ENCODE measurements around the gene STARD5. TPM values are rescaled to one million over a fixed set of nuclear protein-coding genes. Genes with fewer than 3 reads are reported as not detected.

STARD5 gene
- total RNA-seq, 2 experiments from 2014 or later, result 6.5 to 20.3 TPM

DNA sequence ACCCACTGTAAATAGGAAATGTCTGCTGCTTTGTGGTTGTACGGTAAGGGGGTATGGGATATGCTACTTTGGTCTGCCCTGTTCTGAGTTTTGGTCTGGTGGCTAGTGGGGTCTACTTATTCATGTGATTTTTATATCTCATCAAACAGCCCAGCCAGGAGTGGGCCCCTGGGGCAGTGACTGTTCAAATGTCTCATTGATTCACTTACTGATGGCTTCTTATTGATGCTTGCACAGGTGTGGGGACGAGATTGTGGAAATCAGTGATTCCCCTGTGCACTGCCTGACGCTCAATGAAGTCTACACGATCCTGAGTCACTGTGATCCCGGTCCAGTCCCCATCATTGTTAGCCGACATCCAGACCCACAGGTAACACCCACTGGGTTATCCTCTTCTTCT is 38.5 kb downstream of the STARD5 start:
- no peaks in the 10 kb centered on the region for H3K79me2 ChIP-seq (ENCODE audit: insufficient read depth, low read depth, low read length)
- no peaks in the 10 kb centered on the region for H4K20me1 ChIP-seq (ENCODE audit: insufficient read depth, low read length)
- peak overlapping the region; percentile 66 for H3K4me2 ChIP-seq (ENCODE audit: low read length)
- H3K9me2 ChIP-seq (ENCODE audit: insufficient read depth, low read length), result no peaks in the 10 kb centered on the region
- POLR2A ChIA-PET, result interaction anchor here (2.0 kb wide), 1 partner anchor 10 kb away, joined by 15 read pairs; no protein-coding TSS in a partner anchor
- H3K4me1 ChIP-seq (ENCODE audit: insufficient read depth, low read length, poor library complexity, severe bottlenecking), result peaks cover 50% of the 10 kb centered on the region
- H3K36me3 ChIP-seq (ENCODE audit: insufficient read depth, low read length), result no peaks in the 10 kb centered on the region
- H3K9me3 ChIP-seq (ENCODE audit: low read length), result no peaks in the 10 kb centered on the region
- peak overlapping the region; percentile 68 for H3K27ac ChIP-seq (ENCODE audit: low read depth, low read length, poor library complexity, severe bottlenecking)
- CTCF ChIA-PET (ENCODE audit: unreplicated experiment), result interaction anchor here (0.5 kb wide), 1 partner anchor 65 kb away, joined by 3 read pairs; no protein-coding TSS in a partner anchor
- no TSS peak for BruUV-seq (replicated peaks)
- intact Hi-C loops (cut with micrococcal nuclease; ENCODE audit: unreplicated experiment), result no loop called here
- DNase-seq (ENCODE audit: low spot score), result no peak
- H2AFZ ChIP-seq (ENCODE audit: low read length), result peak overlapping the region; percentile 69; the same call in 1 of the 2 replicates
- peak overlapping the region; percentile 29 for H3K4me3 ChIP-seq (ENCODE audit: low read depth, low read length, poor library complexity, severe bottlenecking)
- no peak for TF ChIP-seq EZH2phosphoT487 (IDR thresholded peaks at IDR 0.05; ENCODE audit: borderline replicate concordance, low read depth, low read length)
- no peak for TF ChIP-seq CTCF (conservative IDR thresholded peaks at IDR 0.05; ENCODE audit: low read length)

DNA sequence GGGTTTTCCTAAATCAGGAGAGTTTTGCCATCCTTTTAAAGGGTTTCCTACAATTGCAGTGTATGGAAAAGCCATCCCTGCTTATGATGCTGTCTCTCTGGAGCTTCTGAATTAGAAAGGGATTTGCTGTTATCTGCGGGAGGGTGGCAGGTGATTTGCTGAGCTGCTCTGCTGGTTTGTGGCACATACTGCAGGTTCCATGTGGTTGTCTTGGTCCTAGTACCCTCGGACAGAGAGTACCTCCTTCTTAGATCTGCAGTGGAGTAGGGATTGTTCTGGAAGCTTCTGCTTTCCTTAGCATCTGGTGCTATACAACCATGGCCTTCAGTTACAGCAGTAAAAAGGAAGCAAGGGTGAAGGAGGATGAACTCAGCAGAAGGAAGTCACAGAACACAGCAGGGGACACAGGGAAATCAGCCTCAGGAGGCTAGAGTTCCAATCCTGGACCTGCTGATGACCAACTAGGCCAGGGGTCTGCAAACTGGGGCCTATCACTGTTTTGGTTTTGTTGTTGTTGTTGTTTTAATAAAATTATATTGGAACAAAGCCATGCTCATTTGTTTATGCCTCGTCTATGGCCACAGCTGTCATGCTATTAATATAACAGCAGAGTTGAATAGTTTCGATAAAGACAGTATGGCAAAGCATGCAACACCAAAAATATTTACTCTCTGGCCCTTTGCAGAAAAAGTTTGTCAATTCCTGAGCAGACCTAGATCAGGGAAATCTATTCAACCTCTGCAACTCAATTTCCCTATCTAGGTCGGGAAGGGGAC is 39.5 kb downstream of the STARD5 start:
- CTCF ChIA-PET (ENCODE audit: unreplicated experiment), result interaction anchor here (1.2 kb wide), 1 partner anchor 10 kb away, joined by 3 read pairs; no protein-coding TSS in a partner anchor
- no peaks in the 10 kb centered on the region for H3K9me2 ChIP-seq (ENCODE audit: insufficient read depth, low read length)
- H2AFZ ChIP-seq (ENCODE audit: low read length), result peak overlapping the region; percentile 69
- POLR2A ChIA-PET, result interaction anchor here (0.6 to 2.0 kb wide), 6 partner anchors 10 to 310 kb away, joined by 3 to 7 read pairs (median 3); no protein-coding TSS in a partner anchor
- H3K27ac ChIP-seq (ENCODE audit: low read depth, low read length, poor library complexity, severe bottlenecking), result peak overlapping the region; percentile 68
- H3K36me3 ChIP-seq (ENCODE audit: insufficient read depth, low read length), result no peaks in the 10 kb centered on the region
- H3K4me1 ChIP-seq (ENCODE audit: insufficient read depth, low read length, poor library complexity, severe bottlenecking), result peaks cover 44% of the 10 kb centered on the region
- H3K79me2 ChIP-seq (ENCODE audit: insufficient read depth, low read depth, low read length), result no peaks in the 10 kb centered on the region
- no TSS peak for BruUV-seq (replicated peaks)
- DNase-seq (ENCODE audit: low spot score), result peak; percentile 44
- peak overlapping the region; percentile 29 for H3K4me3 ChIP-seq (ENCODE audit: low read depth, low read length, poor library complexity, severe bottlenecking)
- H4K20me1 ChIP-seq (ENCODE audit: insufficient read depth, low read length), result no peaks in the 10 kb centered on the region
- peak overlapping the region; percentile 66 for H3K4me2 ChIP-seq (ENCODE audit: low read length)
- TF ChIP-seq CTCF (conservative IDR thresholded peaks at IDR 0.05; ENCODE audit: low read length), result no peak; the same call in 1 of the 2 replicates
- no peaks in the 10 kb centered on the region for H3K9me3 ChIP-seq (ENCODE audit: low read length)
- intact Hi-C loops (cut with micrococcal nuclease; ENCODE audit: unreplicated experiment), result loop anchor here (1.0 kb wide), 1 partner anchor 9 kb away; no protein-coding TSS in a partner anchor

GRCh38 chr15:81282911-81283310 is 41.0 kb downstream of the STARD5 start:
- Histone ChIP-seq H3K27ac (ENCODE audit: low read depth, low read length, poor library complexity, severe bottlenecking) (no peak overlapping the region), H3K9me2 (ENCODE audit: insufficient read depth, low read length) (no peaks in the 10 kb centered on the region), H4K20me1 (ENCODE audit: insufficient read depth, low read length) (no peaks in the 10 kb centered on the region), H2AFZ (ENCODE audit: low read length) (no peak overlapping the region), H3K4me2 (ENCODE audit: low read length) (no peak overlapping the region), H3K9me3 (ENCODE audit: low read length) (peaks cover 5% of the 10 kb centered on the region; the same call in 1 of the 2 replicates), H3K4me3 (ENCODE audit: low read depth, low read length, poor library complexity, severe bottlenecking) (no peak overlapping the region), H3K4me1 (ENCODE audit: insufficient read depth, low read length, poor library complexity, severe bottlenecking) (peaks cover 44% of the 10 kb centered on the region), H3K36me3 (ENCODE audit: insufficient read depth, low read length) (no peaks in the 10 kb centered on the region; the same call in 1 of the 2 replicates), H3K79me2 (ENCODE audit: insufficient read depth, low read depth, low read length) (no peaks in the 10 kb centered on the region)
- TF ChIP-seq CTCF (conservative IDR thresholded peaks at IDR 0.05; ENCODE audit: low read length), result no peak
- ChIA-PET CTCF (ENCODE audit: unreplicated experiment) (interaction anchor here (0.6 to 1.0 kb wide), 3 partner anchors 8 to 17 kb away, joined by 3 to 4 read pairs (median 3); no protein-coding TSS in a partner anchor), POLR2A (interaction anchor here (0.8 to 2.0 kb wide), 8 partner anchors 9 to 44 kb away, joined by 3 to 5 read pairs (median 4); no protein-coding TSS in a partner anchor)
- no TSS peak for BruUV-seq (replicated peaks)
- no peak for DNase-seq (ENCODE audit: low spot score)
- intact Hi-C loops (cut with micrococcal nuclease; ENCODE audit: unreplicated experiment), result no loop called here
